DND-41 (cell line): ENCODE data around the gene SH3RF3.
"Not testable (repeated sequence)": the region's sequence is repeated elsewhere in the genome, so short reads cannot be mapped to it uniquely, and the experiment has no call there.

Source experiments
- ATAC-seq: fragments of 200-7000 bp; cut with Tn5 transposase; 3 replicates; pipeline ENCODE4 v1.9.1; 2021; ENCODE audit warnings: low read depth; ENCODE audit not compliant: insufficient read depth
- DNase-seq: peaks from one replicate; pipeline ENCODE4 v3.0.0-alpha.2; 2020
- H2AFZ ChIP-seq: 2 replicates; pipeline ENCODE4 v1.6.0; 2012; ENCODE audit warnings: low read depth, low read length
- H3K27ac ChIP-seq: 2 replicates; pipeline ENCODE4 v1.5.1; 2012; ENCODE audit warnings: low read length, inconsistent platforms
- H3K27me3 ChIP-seq: fragments of 200-600 bp; sonication (generic); 2 replicates; pipeline ENCODE4 v1.6.0; 2012; ENCODE audit warnings: low read length, mild to moderate bottlenecking, inconsistent platforms; ENCODE audit not compliant: insufficient read depth, poor library complexity
- H3K36me3 ChIP-seq: 2 replicates; pipeline ENCODE4 v1.5.1; 2012; ENCODE audit warnings: low read length, inconsistent platforms; ENCODE audit not compliant: insufficient read depth
- H3K4me1 ChIP-seq: 2 replicates; pipeline ENCODE4 v1.5.1; 2012; ENCODE audit warnings: mild to moderate bottlenecking, low read length; ENCODE audit not compliant: insufficient read depth
- H3K4me2 ChIP-seq: 2 replicates; pipeline ENCODE4 v1.6.0; 2012; ENCODE audit warnings: mild to moderate bottlenecking, moderate library complexity, low read length, inconsistent platforms; ENCODE audit not compliant: insufficient read depth
- H3K4me3 ChIP-seq, 2 experiments: fragments of 200-600 bp in 1 of 2; shearing (Covaris generic) in 1 of 2; 2 replicates each; pipeline ENCODE4 v1.5.1; 2012 to 2016; ENCODE audit warnings: inconsistent platforms in 2 of 2, low read length in 2 of 2, mild to moderate bottlenecking in 2 of 2, low read depth in 1 of 2, moderate library complexity in 1 of 2
- H3K79me2 ChIP-seq: 2 replicates; pipeline ENCODE4 v1.6.0; 2012; ENCODE audit warnings: low read length, inconsistent platforms; ENCODE audit not compliant: insufficient read depth
- H3K9ac ChIP-seq: 2 replicates; pipeline ENCODE4 v1.6.0; 2012; ENCODE audit warnings: low read depth, mild to moderate bottlenecking, inconsistent platforms, low read length, moderate library complexity
- H3K9me3 ChIP-seq: 2 replicates; pipeline ENCODE4 v1.5.1; 2012; ENCODE audit warnings: low read length, moderate library complexity, mild to moderate bottlenecking, inconsistent platforms; ENCODE audit not compliant: insufficient read depth, severe bottlenecking
- H4K20me1 ChIP-seq: 2 replicates; pipeline ENCODE4 v1.6.0; 2012; ENCODE audit warnings: low read length; ENCODE audit not compliant: insufficient read depth
- CTCF ChIP-seq: IDR thresholded peaks from 2 replicates; pipeline ENCODE4 v1.5.1; 2012; ENCODE audit warnings: borderline replicate concordance, low read length, moderate library complexity, mild to moderate bottlenecking; ENCODE audit not compliant: poor library complexity, severe bottlenecking; ENCODE audit errors: extremely low read depth
- EZH2 ChIP-seq: IDR thresholded peaks from 3 replicates; pipeline ENCODE4 v1.6.1; 2012; ENCODE audit warnings: borderline replicate concordance, low read depth, mild to moderate bottlenecking, moderate library complexity, low read length, inconsistent platforms; ENCODE audit not compliant: severe bottlenecking

The SH3RF3 gene

GRCh38 chr2:109158237-109158636, 29.2 kb downstream of the SH3RF3 start:
- H3K27ac ChIP-seq = no peak overlapping the region
- no peaks in the 10 kb centered on the region for H3K4me1 ChIP-seq

GRCh38 chr2:109159096-109159495, 30.1 kb downstream of the SH3RF3 start:
- no peaks in the 10 kb centered on the region for H3K4me1 ChIP-seq
- H3K36me3 ChIP-seq = no peaks in the 10 kb centered on the region
- no peaks in the 10 kb centered on the region for H3K27me3 ChIP-seq
- no peak for TF ChIP-seq CTCF
- no peak overlapping the region for H3K4me3 ChIP-seq
- H2AFZ ChIP-seq = no peak overlapping the region
- H3K27ac ChIP-seq = no peak overlapping the region
- peaks cover 8% of the 10 kb centered on the region for H4K20me1 ChIP-seq
- DNase-seq (no peak), ATAC-seq (no peak)
- no peaks in the 10 kb centered on the region for H3K79me2 ChIP-seq
- no peak overlapping the region for H3K9ac ChIP-seq
- H3K4me2 ChIP-seq = no peak overlapping the region
- H3K9me3 ChIP-seq = no peaks in the 10 kb centered on the region

More at GRCh38 chr2:109158237-109158636, 29.2 kb downstream of the SH3RF3 start:
- ATAC-seq (no peak), DNase-seq (no peak)
- no peak overlapping the region for H3K4me2 ChIP-seq
- no peak overlapping the region for H2AFZ ChIP-seq
- H3K27me3 ChIP-seq = no peaks in the 10 kb centered on the region
- H3K79me2 ChIP-seq = no peaks in the 10 kb centered on the region
- no peak overlapping the region for H3K4me3 ChIP-seq
- H3K9me3 ChIP-seq = no peaks in the 10 kb centered on the region
- no peak for TF ChIP-seq EZH2
- no peak overlapping the region for H3K9ac ChIP-seq
- no peaks in the 10 kb centered on the region for H3K36me3 ChIP-seq
- H4K20me1 ChIP-seq = peaks cover 11% of the 10 kb centered on the region

GRCh38 chr2:109160714-109161440, 31.9 kb downstream of the SH3RF3 start:
- H3K4me2 ChIP-seq = no peak overlapping the region
- ATAC-seq (no peak), DNase-seq (no peak)
- H4K20me1 ChIP-seq = peaks cover 8% of the 10 kb centered on the region
- H3K27me3 ChIP-seq = no peaks in the 10 kb centered on the region
- H3K36me3 ChIP-seq = no peaks in the 10 kb centered on the region
- no peak for TF ChIP-seq EZH2
- no peak for TF ChIP-seq CTCF
- H3K9me3 ChIP-seq = no peaks in the 10 kb centered on the region
- no peaks in the 10 kb centered on the region for H3K4me1 ChIP-seq
- H3K27ac ChIP-seq = no peak overlapping the region
- H2AFZ ChIP-seq = no peak overlapping the region
- no peak overlapping the region for H3K4me3 ChIP-seq
- H3K9ac ChIP-seq = no peak overlapping the region
- no peaks in the 10 kb centered on the region for H3K79me2 ChIP-seq

- H2AFZ ChIP-seq, H3K27ac ChIP-seq, H3K9ac ChIP-seq, H3K4me1 ChIP-seq, H3K36me3 ChIP-seq, H3K4me3 ChIP-seq, H3K9me3 ChIP-seq, DNase-seq, ATAC-seq, H4K20me1 ChIP-seq, H3K4me2 ChIP-seq, H3K27me3 ChIP-seq, H3K79me2 ChIP-seq: not testable (repeated sequence)
Measured at GRCh38 chr2:109162367-109162766, 33.4 kb downstream of the SH3RF3 start.
